Glomerular endothelial cell (primary cell): ENCODE results near the gene PCDHGA1. TPM values are rescaled to one million over a fixed set of nuclear protein-coding genes. Genes with fewer than 3 reads are reported as not detected.
"Not testable (repeated sequence)": the region's sequence is repeated elsewhere in the genome, so short reads cannot be mapped to it uniquely, and the experiment has no call there.

ENCODE experiments used
- DNase-seq: peaks from one replicate; pipeline ENCODE4 v3.0.0-alpha.2; 2011; ENCODE audit warnings: low read depth, low spot score; ENCODE audit errors: extremely low read depth
- total RNA-seq: library from RNA; depleted of rRNA; stranded (reverse); fragments of >200 nt; gene quantifications from 2 replicates; pipeline ENCODE4 v1.2.3, GENCODE V29; 2015

PCDHGA1 gene
- total RNA-seq, 1 donor from 2014 or later = 1.2 TPM

- DNase-seq = not testable (repeated sequence)
Observed at GRCh38 chr5:141375444-141376155, 45.3 kb downstream of the PCDHGA1 start.

DNA sequence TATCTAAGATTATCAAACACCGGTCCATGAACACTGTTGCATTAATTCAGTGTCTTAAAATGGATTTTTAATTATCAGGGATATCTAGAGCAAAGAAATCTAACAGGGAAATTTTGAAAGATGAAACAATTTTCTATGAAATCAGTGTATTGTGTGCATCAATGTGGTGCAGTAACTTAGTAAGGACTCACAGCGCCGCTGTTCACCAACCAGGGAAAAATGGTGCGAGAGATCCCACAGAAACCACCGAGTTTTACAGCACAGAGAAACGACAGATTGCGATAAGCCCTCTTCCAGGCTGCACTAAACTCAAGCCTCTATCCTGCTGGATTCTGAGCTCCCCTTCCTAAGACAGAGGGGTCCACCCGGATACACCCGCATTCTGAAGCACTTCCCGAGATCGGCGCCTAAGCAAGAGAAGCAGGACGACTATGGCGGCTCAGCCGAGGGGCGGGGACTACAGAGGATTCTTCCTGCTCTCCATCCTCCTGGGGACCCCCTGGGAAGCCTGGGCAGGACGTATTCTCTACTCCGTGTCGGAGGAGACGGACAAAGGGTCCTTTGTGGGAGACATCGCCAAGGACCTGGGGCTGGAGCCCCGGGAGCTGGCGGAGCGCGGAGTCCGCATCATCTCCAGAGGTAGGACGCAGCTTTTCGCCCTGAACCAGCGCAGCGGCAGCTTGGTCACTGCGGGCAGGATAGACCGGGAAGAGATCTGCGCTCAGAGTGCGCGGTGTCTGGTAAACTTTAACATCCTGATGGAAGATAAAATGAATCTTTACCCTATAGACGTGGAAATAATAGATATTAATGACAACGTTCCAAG lies 52.4 kb downstream of the PCDHGA1 start, which contains the start of gene PCDHGA7:
Gene PCDHGA7, plus strand, starts transcription at position 274 of the 826 bp plus-strand sequence. Its CDS starts 158 bp downstream, at position 432.
- DNase-seq = no peak

DNA sequence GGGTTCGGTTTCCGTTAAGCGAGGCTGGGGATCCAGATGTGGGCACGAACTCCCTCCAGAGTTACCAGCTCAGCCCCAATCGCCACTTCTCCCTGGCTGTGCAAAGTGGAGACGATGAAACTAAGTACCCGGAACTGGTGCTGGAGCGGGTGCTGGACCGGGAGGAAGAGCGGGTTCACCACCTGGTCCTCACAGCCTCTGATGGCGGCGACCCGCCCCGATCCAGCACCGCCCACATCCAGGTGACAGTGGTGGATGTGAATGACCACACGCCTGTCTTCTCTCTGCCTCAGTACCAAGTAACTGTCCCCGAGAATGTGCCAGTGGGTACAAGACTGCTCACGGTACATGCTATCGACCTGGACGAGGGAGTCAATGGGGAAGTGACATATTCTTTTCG lies 53.0 kb downstream of the PCDHGA1 start:
- DNase-seq = no peak

- DNase-seq = no peak
Observed at GRCh38 chr5:141384471-141385267, 54.4 kb downstream of the PCDHGA1 start.

- not testable (repeated sequence) for DNase-seq
Observed at GRCh38 chr5:141387557-141388311, 57.4 kb downstream of the PCDHGA1 start, which contains the start of gene PCDHGB4. Gene PCDHGB4 (plus strand): TSS chr5:141387698. CDS start chr5:141387885, 187 bp downstream.

GRCh38 chr5:141388661-141389060 lies 58.3 kb downstream of the PCDHGA1 start:
- no peak for DNase-seq

DNA sequence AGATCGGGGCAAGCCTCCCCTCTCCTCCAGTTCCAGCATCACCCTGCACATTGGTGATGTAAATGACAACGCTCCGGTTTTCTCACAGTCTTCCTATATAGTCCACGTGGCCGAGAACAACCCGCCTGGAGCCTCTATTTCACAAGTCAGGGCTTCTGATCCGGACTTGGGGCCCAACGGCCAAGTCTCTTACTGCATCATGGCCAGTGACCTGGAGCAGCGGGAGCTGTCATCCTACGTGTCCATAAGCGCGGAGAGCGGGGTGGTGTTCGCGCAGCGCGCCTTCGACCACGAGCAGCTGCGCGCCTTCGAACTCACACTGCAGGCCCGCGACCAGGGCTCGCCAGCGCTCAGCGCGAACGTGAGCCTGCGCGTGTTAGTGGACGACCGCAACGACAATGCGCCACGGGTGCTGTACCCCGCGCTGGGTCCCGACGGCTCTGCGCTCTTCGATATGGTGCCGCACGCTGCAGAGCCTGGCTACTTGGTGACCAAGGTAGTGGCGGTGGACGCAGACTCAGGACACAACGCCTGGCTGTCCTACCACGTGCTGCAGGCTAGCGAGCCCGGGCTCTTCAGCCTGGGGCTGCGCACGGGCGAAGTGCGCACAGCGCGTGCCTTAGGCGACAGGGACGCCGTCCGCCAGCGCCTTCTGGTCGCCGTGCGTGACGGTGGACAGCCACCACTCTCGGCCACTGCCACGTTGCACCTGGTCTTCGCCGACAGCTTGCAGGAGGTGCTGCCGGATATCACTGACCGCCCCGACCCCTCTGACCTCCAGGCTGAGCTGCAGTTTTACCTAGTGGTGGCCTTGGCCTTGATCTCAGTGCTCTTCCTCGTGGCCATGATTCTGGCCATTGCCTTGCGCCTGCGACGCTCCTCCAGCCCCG lies 59.1 kb downstream of the PCDHGA1 start:
- no peak for DNase-seq

- no peak for DNase-seq
Observed at GRCh38 chr5:141392429-141393198, 62.3 kb downstream of the PCDHGA1 start, which contains the start of gene PCDHGA8. Gene PCDHGA8 (plus strand): TSS chr5:141392633. CDS start chr5:141392814, 181 bp downstream.

GRCh38 chr5:141393267-141393666 lies 63.0 kb downstream of the PCDHGA1 start:
- DNase-seq = no peak

DNA sequence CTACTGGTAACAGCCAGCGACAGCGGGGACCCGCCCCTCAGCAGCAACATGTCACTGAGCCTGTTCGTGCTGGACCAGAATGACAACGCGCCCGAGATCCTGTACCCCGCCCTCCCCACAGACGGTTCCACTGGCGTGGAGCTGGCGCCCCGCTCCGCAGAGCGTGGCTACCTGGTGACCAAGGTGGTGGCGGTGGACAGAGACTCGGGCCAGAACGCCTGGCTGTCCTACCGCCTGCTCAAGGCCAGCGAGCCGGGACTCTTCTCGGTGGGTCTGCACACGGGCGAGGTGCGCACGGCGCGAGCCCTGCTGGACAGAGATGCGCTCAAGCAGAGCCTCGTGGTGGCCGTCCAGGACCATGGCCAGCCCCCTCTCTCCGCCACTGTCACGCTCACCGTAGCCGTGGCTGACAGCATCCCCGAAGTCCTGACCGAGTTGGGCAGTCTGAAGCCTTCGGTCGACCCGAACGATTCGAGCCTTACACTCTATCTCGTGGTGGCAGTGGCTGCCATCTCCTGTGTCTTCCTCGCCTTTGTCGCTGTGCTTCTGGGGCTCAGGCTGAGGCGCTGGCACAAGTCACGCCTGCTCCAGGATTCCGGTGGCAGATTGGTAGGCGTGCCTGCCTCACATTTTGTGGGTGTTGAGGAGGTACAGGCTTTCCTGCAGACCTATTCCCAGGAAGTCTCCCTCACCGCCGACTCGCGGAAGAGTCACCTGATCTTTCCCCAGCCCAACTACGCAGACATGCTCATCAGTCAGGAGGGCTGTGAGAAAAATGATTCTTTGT lies 64.3 kb downstream of the PCDHGA1 start:
- DNase-seq = not testable (repeated sequence)

DNA sequence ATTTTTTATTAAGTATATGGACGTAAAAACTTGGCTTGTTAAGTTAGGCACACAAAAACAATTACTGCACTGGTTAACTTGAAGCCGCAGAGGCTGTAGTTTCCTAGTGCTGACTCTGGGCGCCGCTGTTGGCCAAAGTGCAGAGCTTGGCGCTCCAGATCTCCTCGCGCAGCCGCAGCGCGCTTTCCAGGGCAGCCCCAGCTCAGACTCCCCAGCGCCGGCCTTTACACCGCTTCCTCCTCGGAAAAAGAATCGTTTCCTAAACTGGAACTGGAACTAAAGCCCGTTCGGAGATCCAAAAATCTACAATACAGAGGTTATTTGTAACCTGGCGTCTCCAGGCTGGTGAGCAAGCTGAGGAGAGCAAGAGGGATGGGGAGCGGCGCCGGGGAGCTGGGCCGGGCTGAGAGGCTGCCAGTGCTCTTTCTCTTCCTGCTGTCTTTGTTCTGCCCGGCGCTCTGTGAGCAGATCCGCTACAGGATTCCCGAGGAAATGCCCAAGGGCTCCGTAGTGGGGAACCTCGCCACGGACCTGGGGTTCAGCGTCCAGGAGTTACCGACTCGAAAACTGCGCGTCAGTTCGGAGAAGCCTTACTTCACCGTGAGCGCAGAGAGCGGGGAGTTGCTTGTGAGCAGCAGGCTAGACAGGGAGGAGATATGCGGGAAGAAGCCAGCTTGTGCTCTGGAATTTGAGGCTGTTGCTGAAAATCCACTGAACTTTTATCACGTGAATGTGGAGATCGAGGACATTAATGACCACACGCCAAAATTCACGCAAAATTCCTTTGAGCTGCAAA lies 67.6 kb downstream of the PCDHGA1 start, which contains the start of gene PCDHGB5:
Gene PCDHGB5, plus strand, starts transcription at position 192 of the 796 bp plus-strand sequence. Its CDS starts 181 bp downstream, at position 373.
- not testable (repeated sequence) for DNase-seq

- no peak for DNase-seq
Observed at GRCh38 chr5:141398608-141399007, 68.3 kb downstream of the PCDHGA1 start.

DNA sequence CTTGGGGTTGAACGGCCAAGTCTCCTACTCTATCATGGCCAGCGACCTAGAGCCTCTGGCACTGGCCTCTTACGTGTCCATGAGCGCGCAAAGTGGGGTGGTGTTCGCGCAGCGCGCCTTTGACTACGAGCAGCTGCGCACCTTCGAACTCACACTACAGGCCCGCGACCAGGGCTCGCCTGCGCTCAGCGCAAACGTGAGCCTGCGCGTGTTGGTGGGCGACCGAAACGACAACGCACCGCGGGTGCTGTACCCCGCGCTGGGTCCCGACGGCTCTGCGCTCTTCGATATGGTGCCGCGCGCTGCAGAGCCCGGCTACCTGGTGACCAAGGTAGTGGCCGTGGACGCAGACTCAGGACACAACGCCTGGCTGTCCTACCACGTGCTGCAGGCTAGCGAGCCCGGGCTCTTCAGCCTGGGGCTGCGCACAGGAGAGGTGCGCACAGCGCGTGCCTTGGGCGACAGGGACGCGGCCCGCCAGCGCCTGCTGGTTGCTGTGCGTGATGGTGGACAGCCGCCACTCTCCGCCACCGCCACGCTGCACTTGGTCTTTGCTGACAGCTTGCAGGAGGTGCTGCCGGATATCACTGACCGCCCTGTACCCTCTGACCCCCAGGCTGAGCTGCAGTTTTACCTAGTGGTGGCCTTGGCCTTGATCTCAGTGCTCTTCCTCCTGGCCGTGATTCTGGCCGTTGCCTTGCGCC lies 69.4 kb downstream of the PCDHGA1 start:
- no peak for DNase-seq

GRCh38 chr5:141402553-141403243 lies 72.4 kb downstream of the PCDHGA1 start, which contains the start of gene PCDHGA9:
Gene PCDHGA9 (plus strand): TSS chr5:141402778. CDS start chr5:141402953, 175 bp downstream.
- no peak for DNase-seq

- no peak for DNase-seq
Observed at GRCh38 chr5:141403387-141403786, 73.1 kb downstream of the PCDHGA1 start.
